ELR (cell line): ENCODE results near the gene COA1.
A peak's percentile ranks its signal among the peaks of the same experiment; 100 is the strongest.
"Not testable (repeated sequence)": the region's sequence is repeated elsewhere in the genome, so short reads cannot be mapped to it uniquely, and the experiment has no call there.

Source experiments
- DNase-seq: peaks from one replicate; pipeline ENCODE4 v3.0.0-alpha.2; 2015; ENCODE audit warnings: low read depth

The COA1 gene

DNA sequence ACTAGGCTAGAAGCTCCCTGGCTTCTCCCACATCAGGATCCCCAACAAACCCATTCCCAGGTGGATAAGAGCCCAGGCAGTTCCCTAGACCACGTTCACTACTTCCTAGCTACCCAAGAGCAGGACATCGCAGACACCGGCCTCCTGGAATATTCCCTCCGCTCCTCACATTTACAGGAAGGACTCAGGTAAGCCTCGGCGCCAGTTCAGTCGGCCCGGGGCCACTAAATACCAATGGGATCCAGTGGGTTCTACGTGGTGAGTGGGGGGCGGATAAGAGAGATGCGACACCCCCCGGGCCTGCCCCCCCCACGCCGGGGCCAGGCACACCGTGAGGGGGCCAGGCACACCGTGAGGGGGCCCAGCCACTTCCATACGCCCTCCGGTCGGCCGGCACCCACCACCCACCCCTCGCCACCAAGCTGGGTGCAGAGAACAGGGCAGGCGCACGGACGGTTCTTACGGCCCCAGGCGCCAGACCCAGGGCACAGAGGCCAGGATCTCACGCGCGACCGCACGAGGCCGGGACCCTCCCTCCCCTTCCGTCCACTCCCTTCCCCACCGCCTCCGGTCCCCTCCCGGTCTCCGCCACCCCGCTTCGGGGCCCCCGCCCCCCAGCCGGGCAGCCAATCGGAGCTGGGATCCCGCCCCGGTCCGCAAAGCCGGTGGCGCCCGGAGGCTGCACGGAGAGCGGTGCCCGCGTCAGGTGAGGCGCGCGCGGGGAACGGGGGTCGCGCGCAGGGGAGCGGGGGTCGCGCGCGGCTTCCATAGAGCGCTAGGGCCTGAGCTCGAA, 28.9 kb upstream of the COA1 start, which contains the start of gene BLVRA:
TSS of gene BLVRA (plus strand) at position 652 of the 793 bp plus-strand sequence. CDS start 12,479 bp downstream, outside the sequence.
- peak; percentile 59 for DNase-seq

DNA sequence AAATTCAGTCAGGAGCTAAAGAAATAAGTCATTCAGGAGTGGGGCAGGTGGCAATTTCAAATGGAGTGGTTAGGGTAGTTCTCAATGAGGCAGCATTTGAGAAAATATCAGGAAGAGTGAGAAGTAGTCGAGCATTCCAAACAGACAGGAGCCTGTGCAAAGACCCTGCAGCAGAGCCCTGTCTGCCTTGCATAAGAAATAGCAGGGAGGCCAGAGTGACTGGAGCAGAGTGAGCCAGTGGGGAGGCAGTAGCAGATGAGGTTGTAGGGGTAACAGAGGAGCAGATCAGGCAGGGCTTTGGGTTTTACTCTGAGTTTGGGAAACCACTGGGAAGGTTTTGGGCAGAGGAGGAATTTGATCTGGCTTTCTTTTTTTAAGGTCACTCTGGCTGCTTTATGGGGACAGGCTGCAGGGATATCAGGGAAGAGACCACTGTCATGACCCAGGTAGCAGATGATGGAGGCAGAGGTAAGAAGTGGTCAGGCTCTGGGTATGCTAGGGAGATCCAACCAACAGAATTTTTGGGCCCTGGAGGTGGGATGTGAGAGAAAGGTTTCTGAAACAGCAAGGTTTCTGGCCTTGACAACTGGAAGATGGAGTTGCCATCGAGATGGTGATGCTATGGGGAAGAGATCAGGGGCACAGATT, 27.9 kb upstream of the COA1 start:
- DNase-seq, result no peak

DNA sequence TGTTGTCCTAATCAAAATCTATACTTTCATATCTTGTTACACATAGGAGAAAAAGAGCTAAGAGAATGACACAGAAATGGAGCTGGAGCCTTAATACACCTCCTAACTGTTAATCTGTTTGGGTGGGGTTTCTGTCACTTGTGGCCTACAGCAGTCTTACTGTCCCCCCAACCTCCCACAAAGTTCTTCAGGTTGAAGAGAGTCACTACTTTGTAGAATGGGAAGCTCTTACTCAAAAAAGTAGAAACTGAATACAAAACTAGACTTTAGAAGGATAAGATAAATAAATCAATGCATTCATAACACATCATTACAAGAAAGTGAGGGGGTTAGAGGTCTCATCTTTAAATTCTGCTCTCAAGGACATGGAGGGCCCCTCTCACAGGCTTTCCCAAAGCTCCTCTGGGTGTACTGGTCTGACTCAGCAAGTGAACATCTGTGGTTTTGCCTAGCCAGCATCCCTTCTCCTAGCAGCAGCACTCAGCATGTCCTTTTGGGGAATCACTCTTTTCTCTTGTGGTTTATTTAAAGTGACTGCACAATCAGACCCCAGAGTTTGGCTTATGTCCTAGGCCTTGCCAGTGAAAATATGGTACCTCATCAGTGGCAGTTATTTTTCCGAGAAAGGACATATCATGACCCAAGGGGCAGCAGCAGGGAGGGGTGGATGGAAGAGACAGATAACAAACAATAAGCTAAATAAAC, 27.2 kb upstream of the COA1 start:
- DNase-seq, result peak; percentile 73

DNA sequence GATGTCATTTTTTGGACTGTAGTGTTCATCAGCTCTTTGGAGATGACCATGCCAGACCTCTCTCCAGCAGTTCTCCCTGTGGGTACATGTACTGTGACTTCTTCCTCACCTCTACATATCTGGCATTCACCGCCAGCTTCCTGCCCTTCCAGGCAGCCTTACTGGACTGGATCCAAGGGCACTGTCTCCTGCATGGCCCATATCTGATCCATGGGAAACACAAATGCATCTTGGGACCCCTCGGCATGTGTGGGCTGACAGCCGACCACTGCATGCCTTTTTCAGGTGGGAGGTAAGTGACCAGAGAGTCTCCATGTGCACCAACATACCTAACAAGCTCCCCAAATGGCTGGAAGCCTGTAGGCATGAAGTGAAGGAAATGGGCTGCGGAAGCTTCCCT, 25.3 kb upstream of the COA1 start:
- no peak for DNase-seq

DNA sequence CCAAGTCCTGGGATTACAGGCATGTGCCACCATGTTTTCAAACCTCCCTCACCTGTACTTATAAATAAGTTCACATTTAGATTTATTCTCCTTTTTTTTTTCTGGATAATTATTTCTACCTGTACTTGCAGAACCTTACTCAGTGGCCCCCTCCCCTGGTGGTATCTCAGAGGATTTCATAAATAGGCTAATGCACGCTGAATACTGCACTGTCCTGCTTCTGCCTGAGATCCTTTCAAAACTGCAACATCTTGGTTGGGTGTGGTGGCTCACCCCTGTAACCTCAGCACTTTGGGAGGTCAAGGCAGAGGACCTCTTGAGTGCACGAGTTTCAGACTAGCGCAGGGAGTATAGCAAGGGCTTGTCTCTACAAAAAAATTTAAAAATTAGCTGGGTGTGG, 24.5 kb upstream of the COA1 start:
- DNase-seq, result no peak

DNA sequence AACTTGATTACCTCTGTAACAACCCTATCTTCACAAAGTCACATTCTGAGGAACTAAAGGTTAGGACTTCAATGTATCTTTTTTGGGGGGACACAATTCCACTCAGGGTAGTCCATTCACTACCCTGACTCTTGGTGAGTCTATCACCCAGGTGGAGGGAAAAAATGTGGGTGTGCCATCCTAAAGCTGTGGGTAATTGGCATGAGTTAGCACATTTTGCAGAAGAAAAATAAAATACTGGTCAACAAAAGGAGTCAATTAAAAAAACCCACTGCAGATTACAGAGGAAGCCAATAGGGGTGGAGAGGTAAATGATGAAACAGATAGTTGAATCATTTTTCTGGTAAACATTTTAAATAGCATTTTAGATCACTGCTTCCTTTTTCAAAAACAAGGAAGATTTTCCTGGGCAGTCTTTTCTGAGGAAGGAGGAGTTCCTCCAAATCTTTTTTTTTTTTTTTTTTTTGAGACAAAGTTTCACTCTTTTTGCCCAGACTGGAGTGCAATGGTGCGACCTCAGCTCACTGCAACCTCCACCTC, 24.0 kb upstream of the COA1 start:
- DNase-seq, result no peak

DNA sequence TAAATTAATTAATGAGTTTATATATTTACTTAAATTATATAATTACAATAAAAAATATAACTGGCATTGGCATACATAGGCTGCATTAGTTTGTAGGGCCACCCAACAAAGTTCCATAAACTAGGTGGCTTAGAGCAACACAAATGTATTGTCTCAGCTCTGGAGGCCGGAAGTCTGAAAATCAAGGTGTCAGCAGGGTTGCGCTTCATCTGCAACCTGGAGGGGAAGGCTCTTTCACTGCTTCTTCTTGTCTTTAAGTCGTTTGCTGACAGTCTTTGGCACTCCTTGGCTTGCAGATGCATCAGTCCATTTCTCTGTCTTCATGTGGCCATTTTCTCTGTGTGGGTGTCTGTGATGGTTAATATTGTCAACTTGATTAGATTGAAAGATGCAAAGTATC, 23.1 kb upstream of the COA1 start:
- DNase-seq, result no peak

DNA sequence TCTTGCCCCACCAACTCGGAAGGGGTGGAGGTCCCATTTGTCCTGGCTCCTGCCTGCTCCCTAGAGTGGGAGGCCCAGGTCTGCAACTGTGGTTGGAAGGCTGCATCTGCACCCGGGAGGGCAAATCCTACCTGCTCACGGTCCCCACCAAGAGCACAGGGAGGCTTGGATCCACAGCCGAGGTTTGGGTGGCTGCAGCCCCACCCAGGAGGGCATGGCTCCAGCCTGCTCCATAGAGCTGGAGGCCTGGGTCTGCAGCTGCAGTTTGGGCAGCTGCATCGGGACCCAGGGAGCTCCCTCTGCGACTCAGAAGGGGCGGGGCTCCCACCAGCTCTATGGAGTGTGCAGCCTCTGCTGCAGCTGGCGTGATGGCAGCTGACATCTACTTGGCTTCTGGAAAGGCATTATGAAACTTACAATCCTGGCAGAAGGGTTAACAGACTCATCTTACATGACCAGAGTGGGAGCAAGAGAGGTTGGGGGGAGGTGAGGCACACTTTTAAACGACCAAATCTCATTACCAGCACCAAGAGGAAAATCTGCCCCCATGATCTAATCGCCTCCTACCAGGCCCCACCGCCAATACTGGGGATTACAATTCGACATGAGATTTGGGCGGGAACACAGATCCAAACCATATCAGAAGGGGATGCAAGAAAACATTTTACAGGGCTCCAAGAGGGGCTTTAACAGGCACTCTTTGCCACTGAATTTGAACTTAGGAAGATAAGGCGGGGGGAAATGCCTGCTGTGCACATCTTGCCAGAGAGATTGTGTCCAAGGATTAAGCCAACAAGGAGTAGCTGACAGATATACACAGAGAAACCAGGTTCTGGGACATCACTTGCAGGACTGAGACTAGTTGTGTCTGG, 20.9 kb upstream of the COA1 start:
- DNase-seq, result no peak

DNA sequence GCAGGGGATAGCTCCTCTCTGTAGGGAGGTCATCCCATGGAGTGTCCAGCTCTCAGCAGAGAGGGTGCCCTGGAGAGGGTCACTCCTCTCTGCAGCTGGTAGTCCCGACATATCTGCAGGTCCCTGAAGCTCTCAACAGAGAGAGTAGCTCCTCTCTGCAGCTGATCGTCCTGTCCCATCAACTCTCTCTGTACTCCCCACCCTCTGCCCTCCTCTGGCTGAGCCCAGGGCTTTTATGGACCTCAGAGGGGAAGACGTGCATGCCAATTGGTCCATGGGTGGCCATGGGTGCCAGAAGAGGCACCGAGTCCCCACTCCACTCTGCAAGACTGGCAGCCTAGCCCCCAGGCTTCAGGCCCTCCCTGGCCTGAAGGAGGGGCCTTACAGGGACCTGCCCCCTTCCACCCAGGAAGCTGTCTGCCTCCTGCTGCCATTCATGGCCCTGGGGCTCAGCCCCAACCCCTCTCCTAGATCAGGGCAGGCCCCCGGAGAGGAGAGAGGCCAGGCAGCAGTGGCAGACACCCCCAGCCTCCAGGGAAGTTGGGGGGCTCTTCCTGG, 20.1 kb upstream of the COA1 start:
- no peak for DNase-seq

DNA sequence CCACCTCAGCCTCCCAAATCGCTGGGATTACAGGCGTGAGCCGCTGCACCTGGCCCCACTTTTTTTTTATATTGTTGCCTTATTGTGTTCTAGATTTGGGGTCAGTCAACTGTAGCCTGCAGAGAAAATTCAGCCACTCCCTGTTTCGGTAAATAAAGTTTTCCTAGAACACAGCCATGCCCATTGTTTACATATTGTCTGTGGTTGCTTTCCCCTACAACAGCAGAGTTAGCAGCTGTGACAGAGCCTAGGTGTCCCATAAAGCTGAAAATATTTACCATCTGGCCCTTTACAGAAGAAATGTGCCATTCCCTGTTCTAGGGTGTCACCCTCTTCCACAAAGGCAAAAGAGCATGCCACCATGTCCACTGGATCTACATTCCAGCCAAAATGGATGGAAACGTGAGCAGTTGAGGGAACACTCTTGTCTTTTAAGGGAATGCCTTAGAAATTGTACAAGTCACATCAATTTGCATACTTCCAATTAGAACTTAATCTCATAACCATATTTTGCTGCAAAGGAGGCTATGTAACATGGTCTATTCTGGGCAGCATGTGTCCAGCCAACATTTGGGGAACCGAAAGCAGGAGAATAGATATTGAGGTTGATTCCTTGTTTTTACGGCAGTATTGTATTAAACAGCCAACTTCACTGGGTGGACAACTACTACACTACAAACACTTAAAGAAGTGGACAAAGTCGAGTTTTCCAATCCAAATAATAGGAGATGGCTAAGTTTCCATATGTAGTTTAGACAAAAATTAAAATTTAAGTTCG, 18.2 kb upstream of the COA1 start:
- DNase-seq, result no peak

DNA sequence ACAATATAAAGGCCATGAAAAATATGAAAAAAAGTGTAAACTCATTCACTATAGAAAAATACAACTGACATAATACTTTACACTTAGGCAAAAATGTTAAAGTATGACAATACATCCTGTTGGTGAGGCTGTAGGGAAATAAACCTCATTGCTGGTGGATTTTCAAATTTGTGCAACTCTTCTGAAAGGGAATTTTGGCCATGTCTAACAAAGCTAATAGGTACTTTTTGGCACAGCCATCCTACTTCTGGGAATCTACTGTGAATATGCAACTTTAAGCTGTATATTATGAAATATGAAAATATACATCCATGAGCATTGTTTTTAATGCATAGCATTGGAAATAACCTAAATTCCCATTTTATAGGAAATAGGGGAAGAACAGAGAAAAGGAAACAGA, 13.4 kb upstream of the COA1 start:
- no peak for DNase-seq

DNA sequence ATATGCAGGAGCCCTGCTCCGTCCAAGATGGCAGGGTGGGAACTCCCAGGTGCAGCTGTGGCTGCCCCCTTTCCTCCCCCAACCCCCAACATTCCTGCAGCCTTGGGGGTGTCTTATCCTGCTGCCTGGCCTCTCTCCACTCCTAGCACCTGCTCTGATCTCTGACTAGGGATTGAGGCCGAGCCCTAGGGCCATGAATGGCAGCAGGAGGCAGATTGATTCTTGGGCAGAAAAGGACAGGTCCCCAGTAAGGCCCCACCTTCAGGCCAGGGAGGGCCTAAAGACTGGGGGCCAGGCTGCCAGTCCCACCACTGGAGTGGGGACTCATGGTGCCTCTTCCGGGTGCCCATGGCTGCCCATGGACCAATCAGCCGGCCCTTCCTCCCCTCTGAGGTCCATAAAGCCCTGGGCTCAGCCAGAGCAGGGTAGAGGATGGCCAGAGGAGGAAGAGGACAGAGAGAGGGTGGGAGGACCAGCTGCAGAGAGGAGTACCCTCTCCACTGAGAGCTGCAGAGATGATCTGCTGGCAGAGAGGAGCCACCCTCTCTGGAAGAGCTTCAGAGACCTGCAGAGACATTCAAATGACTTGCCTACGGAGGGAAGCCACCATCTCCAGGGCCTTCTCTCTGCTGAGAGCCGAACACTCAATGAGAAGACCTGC, 8.3 kb upstream of the COA1 start:
- no peak for DNase-seq

DNA sequence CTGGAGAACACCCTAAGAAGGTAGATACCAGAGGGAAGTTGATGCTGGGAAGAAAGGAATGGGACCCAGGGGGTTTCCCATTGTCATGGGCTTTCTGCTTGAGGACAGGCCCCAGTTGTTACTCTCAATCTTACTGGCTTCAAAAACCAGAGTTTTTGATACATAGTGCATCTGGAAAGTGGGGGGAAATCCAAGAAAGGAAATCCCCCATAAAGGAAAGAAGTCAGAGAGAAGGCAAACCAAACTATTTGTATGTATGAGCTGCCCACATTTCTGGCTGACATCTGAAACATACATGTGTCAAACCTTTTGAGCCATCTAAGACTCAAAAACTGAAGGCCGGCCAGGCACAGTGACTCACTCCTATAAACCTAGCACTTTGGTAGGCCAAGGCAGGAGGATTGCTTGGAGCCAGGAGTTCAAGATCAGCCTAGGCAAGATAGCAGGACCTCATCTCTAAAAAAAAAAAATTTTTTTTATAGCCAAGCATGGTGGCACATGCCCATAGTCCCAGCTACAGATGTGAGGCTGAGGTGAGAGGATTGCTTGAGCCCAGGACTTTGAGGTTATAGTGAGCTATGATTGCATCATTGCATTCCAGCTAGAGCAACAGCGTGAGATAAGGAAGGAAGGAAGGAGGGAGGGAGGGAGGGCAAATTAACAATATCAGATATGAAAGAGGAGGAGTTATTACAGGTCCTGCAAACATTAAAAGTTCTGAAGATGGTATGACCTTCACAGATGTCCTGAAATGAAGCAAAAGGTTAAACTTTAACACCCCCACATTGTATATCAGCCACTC, 6.7 kb upstream of the COA1 start:
- peak; percentile 23 for DNase-seq

DNA sequence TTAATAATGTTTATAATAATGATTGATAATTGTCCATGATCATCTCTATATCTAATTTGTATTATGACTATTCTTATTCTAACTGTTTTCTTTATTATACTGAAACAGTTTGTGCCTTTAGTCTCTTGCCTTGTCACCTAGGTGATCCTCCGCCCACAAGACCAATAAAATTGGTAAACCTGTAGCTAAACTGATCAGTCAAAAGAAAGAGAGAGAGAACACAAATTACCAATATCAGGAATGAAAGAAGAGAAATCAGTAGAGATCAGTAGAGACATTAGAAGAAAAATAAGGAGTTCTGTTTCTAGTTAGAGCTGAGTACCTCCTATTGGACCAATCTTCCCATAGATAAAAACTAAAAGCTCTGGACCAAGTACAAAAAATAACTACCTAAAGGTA, 6.1 kb upstream of the COA1 start:
- no peak for DNase-seq

DNA sequence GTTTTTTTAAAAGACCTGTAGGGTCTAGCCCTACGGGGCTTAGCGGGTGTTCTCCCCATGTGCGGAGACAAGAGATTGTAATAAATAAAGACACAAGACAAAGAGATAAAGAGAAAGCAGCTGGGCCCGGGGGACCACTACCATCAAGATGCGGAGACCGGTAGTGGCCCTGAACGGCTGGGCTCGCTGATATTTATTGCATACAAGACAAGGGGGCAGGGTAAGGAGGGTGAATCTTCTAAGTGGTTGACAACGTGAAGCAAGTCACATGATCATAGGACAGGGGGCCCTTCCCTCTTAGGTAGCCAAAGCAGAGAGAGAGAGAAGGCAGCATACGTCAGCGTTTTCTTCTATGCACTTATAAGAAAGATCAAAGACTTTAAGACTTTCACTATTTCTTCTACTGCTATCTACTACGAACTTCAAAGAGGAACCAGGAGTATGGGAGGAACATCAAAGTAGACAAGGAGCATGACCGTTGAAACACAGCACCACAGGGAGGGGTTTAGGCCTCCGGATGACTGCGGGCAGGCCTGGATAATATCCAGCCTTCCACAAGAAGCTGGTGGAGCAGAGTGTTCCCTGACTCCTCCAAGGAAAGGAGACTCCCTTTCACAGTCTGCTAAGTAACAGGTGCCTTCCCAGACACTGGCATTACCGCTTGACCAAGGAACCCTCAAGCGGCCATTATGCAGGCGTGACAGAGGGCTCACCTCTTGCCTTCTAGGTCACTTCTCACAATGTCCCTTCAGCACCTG, 5.4 kb upstream of the COA1 start:
- not testable (repeated sequence) for DNase-seq

DNA sequence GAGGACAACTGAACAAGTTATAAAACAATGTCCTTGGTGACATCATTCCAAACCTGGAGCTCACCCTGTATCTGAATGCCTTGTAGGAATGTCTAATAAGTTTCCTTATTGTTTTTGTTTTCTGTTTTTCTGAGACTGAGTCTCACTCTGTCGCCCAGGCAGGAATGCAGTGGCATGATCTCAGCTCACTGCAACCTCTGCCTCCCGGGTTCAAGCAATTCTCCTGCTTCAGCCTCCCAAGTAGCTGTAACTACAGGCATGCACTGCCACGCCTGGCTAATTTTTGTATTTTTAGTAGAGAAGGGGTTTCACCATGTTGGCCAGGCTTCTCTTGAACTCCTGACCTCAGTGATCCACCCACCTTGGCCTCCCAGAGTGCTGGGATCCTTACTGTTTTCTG, 2.2 kb upstream of the COA1 start:
- DNase-seq, result not testable (repeated sequence)

DNA sequence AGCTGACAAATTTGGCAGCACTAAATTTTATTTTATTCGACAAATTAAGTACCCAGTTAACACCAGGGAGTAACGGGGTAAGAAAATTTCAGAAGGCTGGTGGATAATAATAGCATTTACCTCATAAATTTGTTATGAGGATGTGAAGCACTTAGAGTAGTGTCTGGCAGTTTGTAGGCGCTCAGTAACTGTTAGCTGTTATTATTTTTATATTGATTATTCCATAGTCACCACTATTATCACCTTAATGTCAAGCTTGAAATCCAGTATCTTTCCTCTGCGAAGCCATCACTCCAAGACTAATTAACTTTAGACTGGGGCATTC, 563 bp upstream of the COA1 start:
- DNase-seq, result peak; percentile 17

DNA sequence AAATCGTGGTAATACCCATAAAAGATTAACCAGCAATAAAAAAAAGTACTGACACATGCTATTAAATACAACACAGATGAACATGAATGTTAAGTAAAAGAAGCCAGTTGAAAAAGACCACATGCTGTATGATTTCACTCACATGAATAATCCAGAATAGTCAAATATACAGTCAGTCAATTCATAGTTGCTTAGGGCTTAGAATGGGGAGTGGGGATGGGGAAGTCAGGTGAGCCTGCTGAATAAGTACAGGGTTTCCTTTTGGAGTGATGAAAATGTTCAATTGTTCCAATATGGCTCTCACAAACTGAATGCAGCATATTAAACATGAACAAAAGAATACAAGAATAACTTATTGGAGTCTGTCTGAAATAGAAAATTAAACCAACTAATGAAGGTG, 1.8 kb downstream of the COA1 start:
- no peak for DNase-seq

DNA sequence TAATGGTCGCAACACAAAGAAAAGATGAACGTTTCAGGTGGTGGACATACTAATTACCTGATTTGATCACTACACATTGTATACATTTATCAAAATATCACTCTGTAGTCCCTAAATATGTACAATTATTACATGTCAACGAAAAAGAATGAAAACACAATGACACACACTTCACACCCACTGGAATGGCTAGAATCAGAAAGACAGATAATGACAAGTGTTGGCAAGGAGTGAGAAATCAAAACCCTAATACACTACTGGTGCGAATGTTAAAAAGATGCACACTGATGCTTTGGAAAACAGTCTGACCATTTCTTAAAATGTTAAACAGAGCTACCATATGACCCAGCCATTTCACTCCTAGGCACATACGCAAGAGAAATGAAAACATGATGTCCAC, 2.3 kb downstream of the COA1 start:
- no peak for DNase-seq
